Left lung (tissue), 10 donors: ENCODE measurements around the gene ERAL1. TPM values are rescaled to one million over a fixed set of nuclear protein-coding genes. Genes with fewer than 3 reads are reported as not detected.
"Not testable (repeated sequence)": the region's sequence is repeated elsewhere in the genome, so short reads cannot be mapped to it uniquely, and the experiment has no call there.

Experiments
- ATAC-seq: fragments of 200-7000 bp; cut with Tn5 transposase; one replicate; pipeline ENCODE4 v1.9.1; 2020; ENCODE audit warnings: moderate library complexity
- DNase-seq, 4 donors: peaks; one replicate each; pipeline ENCODE4 v3.0.0-alpha.2; 2013 to 2020
- H3K27ac ChIP-seq, 2 donors: fragments of 200-600 bp; sonication (generic) in 1 of 2; one replicate each; pipeline versions ENCODE4 v1.5.0 to v1.8.0; 2020 to 2021
- H3K27me3 ChIP-seq, 2 donors: fragments of 200-600 bp; sonication (generic) in 1 of 2; one replicate each; pipeline versions ENCODE4 v1.5.0 to v1.8.0; 2020 to 2021
- H3K36me3 ChIP-seq, 2 donors: fragments of 200-600 bp; sonication (generic) in 1 of 2; one replicate each; pipeline versions ENCODE4 v1.5.0 to v1.8.0; 2020 to 2021
- H3K4me1 ChIP-seq, 2 donors: fragments of 200-600 bp; one replicate each; pipeline ENCODE4 v1.8.0; 2021
- H3K4me3 ChIP-seq, 2 donors: fragments of 200-600 bp; sonication (generic) in 1 of 2; one replicate each; pipeline versions ENCODE4 v1.5.0 to v1.8.0; 2020 to 2021; ENCODE audit warnings: mild to moderate bottlenecking in 1 of 2
- H3K9me3 ChIP-seq, 2 donors: fragments of 200-600 bp; sonication (generic) in 1 of 2; one replicate each; pipeline versions ENCODE4 v1.5.0 to v1.8.0; 2020 to 2021
- CTCF ChIP-seq, 2 donors: fragments of 200-600 bp; sonication (generic) in 1 of 2; IDR thresholded peaks; one replicate each; pipeline versions ENCODE4 v1.5.0 to v1.8.0; 2021; ENCODE audit warnings: antibody characterized with exemption in 2 of 2
- intact Hi-C, 2 donors: fragments of 100-400 bp; cut with DNase I; formaldehyde crosslinking; loops; one replicate each; pipeline versions ENCODE4 v1.11.2 to v1.14.2; 2022
- polyA plus RNA-seq, 6 donors: library from polyadenylated mRNA; unstranded; fragments of 120-200 nt; gene quantifications; one replicate each; pipeline ENCODE4 v1.2.1, GENCODE V29; 2013; ENCODE audit not compliant: insufficient read length in 6 of 6
- total RNA-seq, 2 donors: library from RNA; stranded (reverse); fragmentation: NEBNext Ultra II Directional; extraction: Animal tissue kit (Norgen Biotek cat#: 25700); gene quantifications; one replicate each; pipeline ENCODE4 v1.2.1, GENCODE V29; 2021
- donor health status: DM: no; HTN: yes; CAD: no.
- donor health status: DM: no; HTN: no; CAD: no.

ERAL1 gene
- total and polyA plus RNA-seq, 8 donors: 30.0 to 70.1 (median 64.4) TPM

DNA sequence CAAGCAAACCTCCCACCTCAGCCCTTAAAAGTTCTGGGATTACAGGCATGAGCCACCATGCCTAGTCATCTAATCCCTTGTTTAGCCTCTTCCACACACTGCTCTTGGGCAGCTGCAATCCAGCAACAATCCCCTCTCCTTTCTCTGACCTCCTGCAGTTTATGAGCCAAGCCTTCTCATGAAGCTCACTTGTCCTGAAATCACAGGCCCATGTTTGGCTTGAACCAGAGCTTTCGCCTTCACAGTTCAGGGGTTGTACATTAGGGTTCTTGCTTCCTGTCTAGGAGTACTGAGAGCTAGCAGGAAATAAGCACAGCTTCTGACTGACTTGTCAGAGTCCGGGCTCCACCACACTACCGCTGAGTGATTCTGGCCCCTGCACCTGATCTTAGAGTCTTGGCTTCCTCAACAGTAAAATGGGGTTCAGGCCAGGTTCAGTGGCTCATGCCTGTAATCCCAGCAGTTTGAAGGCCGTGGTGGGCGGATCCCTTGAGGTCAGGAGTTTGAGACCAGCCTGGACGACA, 16.3 kb downstream of the ERAL1 start:
- intact Hi-C loops: no loop called here
- Histone ChIP-seq H3K4me1 (no peaks in the 10 kb centered on the region), H3K27me3 (no peaks in the 10 kb centered on the region), H3K9me3 (no peaks in the 10 kb centered on the region), H3K27ac (no peak overlapping the region), H3K4me3 (no peak overlapping the region), H3K36me3 (no peaks in the 10 kb centered on the region)
- TF ChIP-seq CTCF (IDR thresholded peaks at IDR 0.05): no peak
- ATAC-seq (no peak), DNase-seq (peak in 1 of 4 donors; percentile 20)

GRCh38 chr17:28873839-28874238, 19.0 kb downstream of the ERAL1 start:
- Histone ChIP-seq H3K27ac (no peak overlapping the region), H3K4me3 (no peak overlapping the region), H3K27me3 (no peaks in the 10 kb centered on the region), H3K9me3 (no peaks in the 10 kb centered on the region), H3K36me3 (peaks cover 0 to 9% of the 10 kb centered on the region in 2 donors), H3K4me1 (no peaks in the 10 kb centered on the region)
- TF ChIP-seq CTCF (IDR thresholded peaks at IDR 0.05): no peak
- ATAC-seq (no peak), DNase-seq (no peak)
- intact Hi-C loops: no loop called here

GRCh38 chr17:28874750-28875149, 19.9 kb downstream of the ERAL1 start:
- Histone ChIP-seq H3K36me3 (peaks cover 0 to 19% of the 10 kb centered on the region in 2 donors), H3K27me3 (no peaks in the 10 kb centered on the region), H3K9me3 (no peaks in the 10 kb centered on the region), H3K4me1 (no peaks in the 10 kb centered on the region), H3K27ac (no peak overlapping the region), H3K4me3 (no peak overlapping the region)
- no peak for DNase-seq
- no peak for TF ChIP-seq CTCF (IDR thresholded peaks at IDR 0.05)
- intact Hi-C loops: no loop called here
- no peak for ATAC-seq

- DNase-seq: no peak
- H3K36me3 ChIP-seq: peaks cover 0 to 31% of the 10 kb centered on the region in 2 donors
- H3K27ac ChIP-seq: no peak overlapping the region
- H3K4me1 ChIP-seq: no peaks in the 10 kb centered on the region
- no peak for ATAC-seq
- intact Hi-C loops: no loop called here
- H3K27me3 ChIP-seq: no peaks in the 10 kb centered on the region
- no peak overlapping the region for H3K4me3 ChIP-seq
- H3K9me3 ChIP-seq: no peaks in the 10 kb centered on the region
- no peak for TF ChIP-seq CTCF (IDR thresholded peaks at IDR 0.05)
These were observed 21.2 kb downstream of the ERAL1 start for GRCh38 chr17:28875848-28876550.

DNA sequence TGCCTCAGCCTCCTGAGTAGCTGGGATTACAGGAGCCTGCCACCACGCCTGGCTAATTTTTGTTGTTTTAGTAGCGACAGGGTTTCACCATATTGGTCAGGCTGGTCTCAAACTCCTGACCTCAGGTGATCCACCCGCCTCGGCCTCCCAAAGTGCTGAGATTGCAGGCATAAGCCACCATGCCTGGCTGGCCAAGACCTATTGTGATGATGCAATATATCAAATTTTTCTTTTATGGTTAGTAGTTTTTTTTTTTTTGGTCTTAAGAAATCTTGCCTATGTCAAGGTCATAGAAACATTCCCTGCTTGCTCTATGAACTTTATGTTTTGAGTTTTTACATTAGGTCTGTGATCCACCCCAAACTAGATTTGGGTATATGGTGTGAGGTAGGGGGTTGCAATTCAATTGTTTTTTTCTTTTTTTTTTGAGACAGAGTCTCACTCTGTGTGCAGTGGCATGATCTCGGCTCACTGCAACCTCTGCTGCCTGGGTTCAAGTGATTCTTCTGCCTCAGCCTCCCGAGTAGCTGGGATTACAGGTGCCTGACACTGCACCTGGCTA, 22.4 kb downstream of the ERAL1 start:
- H3K27me3 ChIP-seq, H3K4me1 ChIP-seq, H3K27ac ChIP-seq, intact Hi-C loops, H3K9me3 ChIP-seq, DNase-seq, ATAC-seq, H3K4me3 ChIP-seq: not testable (repeated sequence)
- peaks cover 0 to 43% of the 10 kb centered on the region in 2 donors for H3K36me3 ChIP-seq
